GM19099 (cell line): ENCODE data around the gene PCNX2.

Experiments
- POLR2A ChIP-seq: IDR thresholded peaks from 3 replicates; pipeline ENCODE4 v1.6.1; 2011; ENCODE audit warnings: low read depth; ENCODE audit not compliant: insufficient read length; ENCODE audit errors: extremely low read depth

PCNX2 gene

DNA sequence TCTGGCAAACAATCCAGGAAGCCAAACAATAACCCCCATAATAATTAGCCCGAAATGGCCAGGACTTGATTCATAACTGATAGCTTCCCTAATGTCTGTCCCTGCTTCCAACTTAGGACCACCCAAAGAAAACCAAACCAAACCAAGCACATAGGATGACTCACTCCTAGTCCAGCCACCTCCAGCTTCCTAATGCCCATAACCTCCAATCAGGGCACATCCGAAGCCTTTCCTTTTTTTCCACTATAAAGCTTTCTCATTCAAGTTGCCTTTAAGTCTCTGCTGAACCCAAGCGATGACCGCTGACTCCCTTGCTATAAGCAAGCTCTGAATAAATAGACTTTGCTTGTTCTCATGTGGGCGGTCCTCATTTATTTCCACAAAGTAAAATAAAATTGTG lies 40.4 kb downstream of the PCNX2 start:
- TF ChIP-seq POLR2A: no peak

DNA sequence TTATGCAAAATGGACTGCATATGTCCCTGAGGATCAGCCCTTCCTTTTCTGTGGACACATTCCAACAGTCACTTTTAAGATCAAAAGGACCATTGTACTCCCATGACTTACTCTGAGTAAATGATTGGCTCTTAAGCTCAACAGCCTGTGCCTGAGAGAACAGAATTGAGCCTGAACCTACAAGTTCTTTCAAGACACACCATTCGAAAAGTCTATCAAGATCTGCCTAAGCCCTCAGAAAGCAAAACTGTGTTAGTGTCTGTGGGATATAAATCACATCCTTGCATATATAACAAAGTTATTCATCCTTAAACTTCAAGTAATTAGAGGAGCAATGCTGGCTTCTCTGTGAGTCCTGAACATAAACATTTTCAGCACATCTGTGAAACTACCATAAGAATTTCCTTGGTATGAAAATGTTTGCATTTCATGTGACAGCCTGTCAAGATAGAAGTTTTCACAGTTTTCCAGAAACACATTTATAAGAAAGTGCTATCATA lies 41.6 kb downstream of the PCNX2 start:
- no peak for TF ChIP-seq POLR2A

DNA sequence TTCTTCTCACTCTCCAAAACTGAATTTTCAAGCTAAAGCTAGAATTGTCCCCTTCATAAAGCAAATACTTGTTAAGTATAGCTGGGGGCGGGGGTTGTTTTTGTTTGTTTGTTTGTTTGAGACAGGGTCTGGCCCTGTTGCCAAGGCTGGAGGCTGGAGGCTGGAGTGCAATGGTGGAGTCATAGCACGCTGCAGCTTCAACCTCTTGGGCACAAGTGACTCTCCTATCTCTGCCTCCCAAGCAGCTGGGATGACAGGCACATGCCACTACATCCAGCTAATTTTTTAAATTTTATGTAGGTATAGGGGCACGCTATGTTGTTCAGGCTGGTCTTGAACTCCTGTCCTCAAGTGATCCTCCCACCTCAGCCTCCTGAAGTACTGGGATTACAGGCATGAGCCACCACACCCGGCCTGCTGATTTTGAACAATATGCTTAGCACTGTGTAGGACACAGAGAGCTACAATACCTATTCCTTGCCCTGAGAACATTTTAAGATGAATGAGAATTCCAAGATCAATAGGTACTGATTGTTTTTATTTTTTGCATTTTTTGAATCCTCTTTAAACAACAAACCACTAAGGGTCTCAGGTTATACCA lies 42.2 kb downstream of the PCNX2 start:
- no peak for TF ChIP-seq POLR2A

DNA sequence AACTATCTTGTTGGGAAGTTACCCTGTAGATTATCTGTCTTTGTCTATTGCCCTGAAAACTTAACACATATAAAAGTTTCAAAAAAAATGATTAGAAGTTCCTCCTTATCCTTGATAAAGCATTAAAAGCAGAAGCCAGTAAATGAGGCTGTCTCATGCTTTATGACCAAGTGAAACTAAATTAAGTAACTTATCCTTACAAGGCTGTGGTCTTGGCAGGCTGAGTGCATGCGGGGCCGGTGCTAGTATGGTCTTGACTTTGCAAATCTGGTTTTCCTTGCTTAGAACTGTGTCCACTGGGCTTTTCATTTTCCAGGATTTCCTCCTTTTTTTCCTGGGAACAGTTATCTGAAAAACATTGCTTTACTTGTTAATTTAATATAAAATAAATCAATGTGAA lies 43.1 kb downstream of the PCNX2 start:
- TF ChIP-seq POLR2A: no peak

DNA sequence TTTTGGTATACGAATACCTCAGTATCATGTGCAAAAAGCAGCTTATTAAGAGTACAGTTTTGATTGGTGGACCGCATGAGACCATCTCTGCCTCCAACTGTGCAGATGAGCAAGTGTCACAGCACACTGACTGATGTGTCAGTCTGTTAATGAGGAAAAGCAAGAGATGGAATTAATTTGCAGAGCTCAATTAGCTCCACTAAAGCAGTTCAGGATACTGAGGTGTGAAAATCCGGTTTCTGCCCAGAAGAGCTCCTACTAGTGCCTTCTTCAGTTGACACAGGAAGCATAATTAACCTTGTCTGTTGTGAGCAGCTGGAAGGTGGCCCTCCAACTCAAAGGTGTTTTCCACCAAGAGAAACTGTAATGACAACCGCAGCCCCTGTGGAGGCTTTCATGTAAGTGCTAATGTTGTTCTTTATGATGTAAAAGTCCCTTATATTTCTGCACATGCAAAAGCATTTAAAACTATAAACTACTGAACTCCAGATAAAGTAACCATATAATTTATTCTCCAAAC lies 44.3 kb downstream of the PCNX2 start:
- TF ChIP-seq POLR2A: no peak

DNA sequence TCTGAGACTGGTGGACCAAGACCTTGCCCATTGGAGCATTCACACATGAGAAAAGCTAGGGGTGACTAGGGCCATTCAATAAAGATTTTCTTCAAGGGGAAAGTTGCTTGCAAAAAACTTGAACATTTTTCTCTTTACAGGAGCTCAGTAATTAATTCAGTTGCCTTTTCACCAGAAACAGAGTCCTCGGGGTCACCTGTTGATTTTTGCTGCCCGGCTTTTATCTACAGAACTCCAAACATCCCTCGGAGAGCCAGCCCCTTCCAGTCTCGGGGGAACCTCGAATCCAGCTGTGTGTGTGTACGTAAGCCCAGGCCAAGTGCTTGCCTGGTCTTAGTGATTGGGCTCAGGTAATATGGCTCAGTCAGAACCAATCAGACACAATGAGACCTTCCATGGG lies 47.5 kb downstream of the PCNX2 start:
- TF ChIP-seq POLR2A: no peak

DNA sequence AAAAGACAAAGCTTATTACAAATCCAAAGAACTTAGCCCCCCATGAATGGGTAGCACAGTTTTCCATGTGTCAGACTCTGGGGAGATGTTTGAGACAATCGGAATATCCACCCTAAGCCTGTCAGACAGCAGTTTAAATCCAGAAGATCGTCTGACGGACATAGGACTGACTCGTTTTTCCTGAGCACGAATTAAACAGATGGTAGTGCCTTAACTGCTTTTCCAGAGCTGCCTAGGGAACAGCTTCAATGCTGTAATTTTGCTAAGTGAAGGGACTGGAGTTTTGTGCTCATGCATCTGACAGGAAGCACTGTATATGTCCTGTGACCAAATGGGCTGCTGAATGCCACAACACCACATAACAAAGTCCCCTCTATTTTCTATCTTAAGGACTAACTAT lies 48.6 kb downstream of the PCNX2 start:
- TF ChIP-seq POLR2A: no peak

DNA sequence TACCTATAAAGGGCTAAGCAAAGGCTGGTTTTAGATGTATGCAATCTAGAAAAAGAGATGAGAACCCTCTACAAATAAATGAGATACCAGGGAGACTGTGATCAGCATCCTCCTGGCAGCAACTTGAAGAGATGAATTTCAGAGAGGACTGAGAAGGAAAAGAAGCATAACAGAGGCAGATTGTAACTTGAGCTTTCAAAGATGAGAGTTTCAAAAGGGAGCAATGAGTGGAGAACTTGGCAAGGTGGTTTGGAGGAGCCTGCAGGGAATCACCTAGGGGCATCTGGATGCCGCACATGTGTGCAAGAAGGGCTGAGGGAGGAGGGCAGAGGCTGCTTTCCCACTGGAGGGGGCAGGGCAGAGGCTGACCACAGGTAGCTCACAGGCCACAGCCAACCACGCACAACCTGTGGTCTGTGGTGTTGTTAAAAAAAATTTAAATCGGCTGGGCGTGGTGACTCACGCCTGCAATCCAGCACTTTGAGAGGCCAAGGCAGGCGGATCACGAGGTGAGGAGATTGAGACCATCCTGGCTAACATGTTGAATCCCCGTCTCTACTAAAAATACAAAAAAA lies 50.2 kb downstream of the PCNX2 start:
- no peak for TF ChIP-seq POLR2A

DNA sequence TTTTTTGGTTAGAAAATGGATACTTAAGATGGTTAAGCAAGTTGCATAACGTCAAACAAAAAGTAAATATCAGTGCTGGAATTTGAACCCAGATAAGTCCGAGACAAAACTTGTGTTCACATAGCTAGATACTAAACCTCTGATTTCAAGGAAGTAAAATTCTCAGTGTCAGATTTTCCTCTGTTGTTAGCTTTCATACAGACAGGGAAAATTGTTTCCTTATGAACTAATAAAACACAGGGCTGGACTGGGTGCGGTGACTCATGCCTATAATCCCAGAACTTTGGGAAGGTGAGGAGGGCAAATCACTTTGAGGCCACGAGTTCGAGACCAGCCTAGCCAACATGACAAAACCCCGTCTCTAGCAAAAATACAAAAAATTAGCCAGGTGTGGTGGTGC lies 51.3 kb downstream of the PCNX2 start:
- no peak for TF ChIP-seq POLR2A

DNA sequence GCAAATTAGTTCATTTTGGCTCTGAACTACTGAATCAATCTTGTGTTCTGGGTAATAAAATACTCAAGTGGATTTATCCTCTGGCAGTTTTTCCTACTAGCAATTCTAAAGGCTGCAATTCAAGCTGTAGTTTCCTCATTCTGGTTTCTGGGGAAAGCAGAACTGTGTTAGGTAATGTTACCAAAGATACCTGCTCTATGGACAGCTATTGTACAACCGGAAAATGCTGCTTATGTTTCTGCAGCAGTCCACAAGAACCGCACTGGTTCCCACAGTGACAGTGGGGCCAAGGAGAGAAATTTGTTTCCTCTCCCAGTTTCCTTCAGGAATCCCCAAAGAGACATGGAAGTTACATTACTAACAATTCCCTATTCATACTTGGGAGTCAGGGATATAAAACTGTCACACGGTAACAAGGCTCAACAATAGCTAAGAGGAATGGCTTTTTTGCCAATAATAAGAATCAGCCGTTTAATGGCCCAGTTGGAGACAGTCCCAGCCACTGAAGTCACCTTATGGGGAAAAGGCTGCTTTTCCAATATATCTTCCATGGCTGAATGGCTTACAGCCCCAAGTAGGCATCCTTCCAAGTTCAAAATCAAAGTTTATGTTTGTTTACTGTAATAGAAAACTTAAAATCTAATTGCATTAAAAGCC lies 52.6 kb downstream of the PCNX2 start:
- no peak for TF ChIP-seq POLR2A

DNA sequence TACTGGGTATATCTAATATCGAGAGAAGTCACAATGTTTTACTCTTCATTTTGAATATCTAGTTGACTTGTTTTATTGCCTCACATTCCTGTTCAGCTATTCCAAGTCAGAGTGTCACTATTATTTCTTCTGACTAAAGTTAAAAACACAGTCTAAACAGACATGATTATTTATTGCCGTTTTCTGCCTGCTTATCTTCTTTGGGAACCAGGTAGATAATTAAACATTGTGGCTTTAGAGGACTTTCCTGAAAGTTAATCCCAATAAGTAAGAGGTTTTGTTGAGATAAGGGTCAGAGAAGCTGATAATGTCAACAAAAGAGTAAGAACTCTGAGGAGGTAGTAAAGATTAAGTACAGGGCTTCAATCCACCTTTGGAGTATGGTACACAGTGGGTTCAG lies 53.8 kb downstream of the PCNX2 start:
- no peak for TF ChIP-seq POLR2A

DNA sequence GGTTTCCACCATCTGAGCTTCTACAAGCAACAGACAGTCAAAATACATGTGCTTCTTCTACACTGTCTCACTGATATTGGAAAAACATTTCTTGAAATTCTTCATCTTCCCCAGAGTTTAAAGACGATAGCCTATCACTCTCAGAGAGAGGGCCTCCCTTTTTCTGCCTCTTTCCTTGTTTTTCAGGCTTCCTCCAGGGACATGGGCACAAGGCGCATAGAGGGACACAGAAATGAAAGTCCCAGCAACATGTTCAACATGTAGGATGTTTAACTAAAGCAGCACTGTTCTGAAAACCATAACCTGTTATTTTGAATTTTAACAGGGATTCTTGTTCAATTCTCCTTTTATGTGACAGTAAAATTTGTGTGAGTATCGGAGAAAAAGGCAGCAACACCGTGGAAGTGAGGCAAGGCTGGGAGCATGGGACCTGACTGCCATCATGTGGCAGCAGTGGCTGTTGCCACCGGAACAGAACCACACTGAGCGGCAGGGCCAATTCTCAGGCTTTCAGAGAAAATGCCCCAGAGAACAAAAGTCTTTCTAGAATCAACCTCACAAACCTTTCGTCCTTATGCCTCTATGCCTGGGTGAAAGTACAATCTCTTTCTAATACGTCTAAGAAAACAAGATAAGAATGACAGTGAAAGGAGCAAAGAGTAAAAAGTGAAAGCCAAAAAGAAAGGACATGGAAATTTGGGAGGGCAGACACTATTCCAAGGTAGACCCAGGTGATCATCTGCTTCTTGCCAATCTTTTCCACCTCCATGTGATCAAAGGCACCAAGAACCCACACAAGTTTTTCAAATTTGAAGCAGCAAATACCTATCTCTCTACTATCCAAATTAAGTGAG lies 54.5 kb downstream of the PCNX2 start:
- no peak for TF ChIP-seq POLR2A

DNA sequence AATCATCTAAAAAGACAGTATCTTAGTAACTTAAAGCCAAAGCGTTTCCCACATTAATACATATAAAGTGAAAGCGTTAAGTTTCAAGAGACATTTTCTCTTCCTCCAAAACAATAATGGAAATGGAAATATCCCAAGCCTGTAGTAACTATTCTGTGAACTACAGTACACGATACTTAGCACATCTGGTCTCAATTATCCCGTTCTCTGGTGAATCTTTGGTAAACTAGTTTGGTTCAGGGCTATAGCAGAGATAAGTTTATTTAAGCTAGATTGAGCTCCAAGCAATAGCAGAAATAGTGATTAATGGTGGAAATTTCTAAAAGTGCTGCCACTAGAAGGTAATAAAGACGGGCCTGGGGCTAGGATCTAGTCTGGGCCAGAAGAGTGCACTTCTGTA lies 55.2 kb downstream of the PCNX2 start:
- TF ChIP-seq POLR2A: no peak

DNA sequence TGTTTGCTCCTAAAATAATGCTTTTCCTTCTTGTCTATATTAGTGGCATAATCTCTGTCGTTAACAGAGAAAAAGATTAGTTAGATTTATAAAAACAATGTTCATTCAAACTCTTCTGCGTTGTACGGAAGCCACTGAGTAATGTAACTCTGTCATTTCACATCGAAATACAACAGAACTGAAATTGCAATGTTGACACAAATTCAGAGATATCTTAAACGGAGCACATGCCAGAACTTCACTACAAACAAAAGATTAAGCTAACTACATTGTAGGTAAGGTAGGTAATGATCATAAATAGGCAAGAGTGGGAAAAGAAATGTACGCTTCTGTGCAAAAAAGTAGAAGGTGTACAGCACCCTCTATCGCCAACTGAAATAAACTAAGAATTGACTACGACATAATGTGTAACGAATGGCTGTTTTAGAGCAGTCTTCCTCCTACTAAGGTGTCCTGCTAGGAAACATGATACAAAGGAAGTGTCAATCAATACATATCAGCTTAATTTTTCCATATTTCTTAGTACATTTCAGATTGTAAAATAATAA lies 56.6 kb downstream of the PCNX2 start:
- no peak for TF ChIP-seq POLR2A

DNA sequence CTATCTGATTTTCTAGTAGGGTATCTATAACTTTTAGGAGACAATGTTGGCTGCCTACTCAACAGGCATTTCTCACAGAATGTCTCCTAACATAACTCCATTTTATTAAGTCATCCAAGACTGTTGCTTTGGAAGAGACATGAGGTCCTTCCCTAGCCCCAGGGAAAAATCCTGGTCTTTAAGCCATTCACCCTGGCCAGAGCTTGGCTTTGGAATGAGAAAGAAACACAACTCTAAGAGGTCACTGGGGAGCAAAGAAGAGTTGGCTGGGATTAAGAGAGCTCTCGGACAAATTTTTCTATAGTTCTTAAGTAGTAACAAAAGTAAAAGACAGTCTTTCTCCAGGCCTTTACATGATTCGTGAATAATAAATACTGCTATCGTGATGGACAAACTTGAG lies 57.9 kb downstream of the PCNX2 start:
- no peak for TF ChIP-seq POLR2A
